SHP77 treated with DMSO at 0.1 percent for 48 hours (cell line): ENCODE measurements around the gene CIITA.

ENCODE experiments used
- DNase-seq: peaks from one replicate; lab custom pipeline; 2025; lab: John Stamatoyannopoulos, UW

Gene CIITA

DNA sequence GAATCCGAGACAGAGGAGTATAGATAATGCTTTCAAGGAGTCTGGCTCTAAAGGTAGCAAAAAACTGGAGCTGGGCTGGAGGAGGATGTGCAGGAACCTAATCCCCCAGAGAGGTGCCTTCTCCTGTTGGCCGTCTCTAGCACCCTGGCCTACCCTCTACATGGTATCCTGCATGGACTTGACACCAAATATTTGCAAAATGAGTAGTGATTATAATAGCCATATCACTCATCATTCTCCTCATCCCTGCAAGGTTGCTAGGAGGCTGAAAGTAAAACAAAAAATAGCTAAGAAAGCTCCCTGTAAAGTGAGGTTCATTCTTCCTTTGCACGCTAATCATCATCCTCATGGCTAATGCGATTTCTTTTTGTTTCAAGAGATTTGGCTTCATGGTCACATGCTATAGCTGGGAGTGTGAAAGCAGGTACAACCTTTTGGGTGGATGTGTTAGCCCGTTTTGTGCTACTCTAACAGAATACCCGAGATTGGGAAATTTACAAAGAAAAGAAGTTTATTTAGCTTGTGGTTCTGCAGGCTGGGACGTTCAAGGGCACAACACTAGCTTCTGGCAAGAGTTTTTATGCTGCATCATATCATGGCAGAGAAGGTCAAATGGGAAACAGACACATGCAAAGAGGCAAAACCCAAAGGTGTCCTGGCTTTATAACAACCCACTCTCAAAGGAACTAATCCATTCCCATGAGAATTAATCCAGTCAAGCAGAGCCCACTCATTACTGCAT lies 27.1 kb upstream of the CIITA start:
- no peak for DNase-seq

DNA sequence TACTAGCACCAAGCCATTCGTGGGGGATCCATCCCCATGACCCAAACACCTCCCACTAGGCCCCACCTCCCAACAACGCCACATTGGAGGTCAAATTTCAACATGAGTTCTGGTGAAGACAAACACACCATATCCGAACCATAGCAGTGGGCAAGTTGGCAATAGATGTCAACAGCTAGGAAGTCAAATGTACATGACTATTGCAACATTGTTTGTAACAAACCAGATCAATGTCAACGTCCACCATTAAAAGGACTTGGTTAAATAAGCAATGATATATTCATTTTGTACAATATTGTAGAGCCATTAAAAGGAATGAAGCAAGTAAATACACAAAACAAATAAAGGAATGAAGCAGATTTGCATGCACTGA lies 26.5 kb upstream of the CIITA start:
- DNase-seq, result no peak

DNA sequence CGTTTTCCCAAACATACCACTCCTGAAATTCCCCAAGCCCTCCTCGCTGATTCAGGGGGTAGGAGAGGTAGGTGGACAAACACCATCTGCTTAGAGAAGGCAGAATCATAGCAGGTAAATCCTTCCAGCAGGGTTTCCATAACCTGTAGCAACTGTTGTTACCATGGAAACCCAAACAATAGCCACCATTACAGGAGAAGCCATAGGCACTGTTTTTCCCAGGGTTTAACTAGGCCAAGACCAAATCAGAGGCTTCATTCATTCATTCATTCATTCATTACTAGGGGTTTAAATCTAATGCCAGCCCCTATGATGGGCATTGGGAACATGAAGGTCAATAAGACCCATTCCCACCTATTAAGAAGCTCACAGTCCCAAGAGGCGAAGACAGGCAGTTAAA lies 25.5 kb upstream of the CIITA start:
- no peak for DNase-seq

- no peak for DNase-seq
Measured at GRCh38 chr16:10852286-10852685, 24.7 kb upstream of the CIITA start.

DNA sequence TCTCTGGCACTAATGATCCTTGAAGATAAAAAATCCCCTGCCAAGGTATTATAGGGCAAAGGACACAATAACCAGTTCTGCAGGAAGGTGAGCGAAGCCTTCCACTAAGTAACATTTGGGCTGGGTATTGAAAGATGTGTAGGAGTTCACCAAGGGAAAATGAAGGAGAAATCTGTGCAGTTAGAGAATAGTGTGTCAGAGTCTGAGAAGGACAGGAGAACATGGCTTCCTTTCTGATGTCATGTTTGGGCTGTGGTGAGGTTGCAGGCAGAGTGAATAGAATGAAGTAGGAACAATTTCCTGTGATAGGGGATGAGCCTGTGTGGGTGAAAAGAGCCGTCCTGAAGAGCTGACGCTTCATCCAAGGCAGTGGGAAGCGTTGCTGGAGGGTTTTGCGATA lies 24.1 kb upstream of the CIITA start:
- no peak for DNase-seq

DNA sequence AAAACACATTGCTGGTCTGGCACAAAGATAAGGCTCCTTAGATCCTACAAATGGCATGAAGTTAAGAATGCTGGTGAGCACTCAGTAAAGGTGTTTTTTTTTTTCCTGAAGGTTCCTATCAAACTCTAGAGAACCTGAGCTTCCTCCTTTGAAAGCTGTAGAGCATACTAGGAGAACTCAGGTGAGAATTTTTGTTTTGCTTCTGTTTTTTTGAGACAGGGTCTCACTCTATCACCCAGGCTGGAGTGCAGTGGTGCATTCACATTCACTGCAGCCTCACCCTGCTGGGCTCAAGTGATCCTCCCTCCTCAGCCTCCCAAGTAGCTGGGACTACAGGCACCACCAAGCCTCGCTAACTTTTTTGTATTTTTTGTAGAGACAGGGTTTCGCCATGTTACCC lies 21.0 kb upstream of the CIITA start:
- no peak for DNase-seq

DNA sequence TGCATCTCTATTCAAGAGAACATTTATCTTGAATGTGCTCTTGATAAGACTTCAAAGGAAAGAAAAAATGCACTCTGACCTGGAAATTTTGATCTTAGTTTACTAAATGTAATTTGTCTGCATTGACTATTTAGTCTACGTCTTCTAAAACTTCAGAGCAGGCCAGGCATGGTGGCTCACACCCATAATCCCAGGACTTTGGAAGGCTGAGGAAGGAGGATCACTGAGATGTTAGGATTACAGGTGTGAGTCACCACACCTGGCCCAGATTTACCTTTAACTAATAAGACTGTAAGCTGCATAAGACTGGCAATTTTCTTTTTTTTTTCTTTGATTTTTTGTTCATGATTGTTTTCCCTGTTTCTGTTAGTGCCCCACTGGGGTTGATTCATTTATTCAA lies 18.8 kb upstream of the CIITA start:
- no peak for DNase-seq

DNA sequence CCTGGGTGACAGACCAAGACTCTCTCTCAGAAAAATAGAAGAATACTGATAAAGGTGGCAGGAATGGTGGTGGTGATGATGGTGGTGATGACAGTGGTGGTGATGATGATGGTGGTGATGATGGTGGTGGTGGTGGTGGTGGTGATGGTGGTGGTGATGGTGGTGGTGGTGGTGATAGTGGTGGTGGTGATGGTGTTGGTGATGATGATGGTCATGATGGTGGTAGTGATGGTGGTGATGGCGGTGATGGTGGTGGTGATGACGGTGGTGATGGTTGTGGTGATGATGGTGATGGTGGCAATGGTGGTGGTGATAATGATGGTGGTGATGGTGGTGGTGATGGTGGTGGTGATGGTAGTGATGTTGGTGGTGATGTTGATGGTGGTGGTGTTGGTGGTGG lies 18.0 kb upstream of the CIITA start:
- DNase-seq, result no peak

- DNase-seq, result no peak
Measured at GRCh38 chr16:10859658-10860057, 17.3 kb upstream of the CIITA start.

DNA sequence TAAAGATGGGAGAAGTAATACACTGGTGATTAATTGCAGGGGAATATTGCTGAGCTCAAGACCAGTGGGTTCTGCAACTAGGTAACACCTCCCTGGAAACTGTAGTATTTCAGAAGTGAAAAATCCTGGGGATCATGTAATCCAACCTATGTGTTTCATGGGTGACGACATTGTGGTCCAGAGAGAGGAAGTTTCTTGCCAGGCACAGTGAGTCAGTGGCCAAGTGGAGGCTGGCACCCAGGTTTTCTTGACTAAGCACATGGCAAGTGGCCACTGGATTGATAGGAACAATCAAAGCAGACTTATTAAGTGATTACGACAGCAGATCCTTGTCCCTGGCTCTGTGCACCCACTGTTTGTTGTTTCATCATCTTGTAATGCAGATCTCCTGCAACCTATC lies 14.6 kb upstream of the CIITA start:
- no peak for DNase-seq

- no peak for DNase-seq
Measured at GRCh38 chr16:10865991-10866966, 10.7 kb upstream of the CIITA start.

DNA sequence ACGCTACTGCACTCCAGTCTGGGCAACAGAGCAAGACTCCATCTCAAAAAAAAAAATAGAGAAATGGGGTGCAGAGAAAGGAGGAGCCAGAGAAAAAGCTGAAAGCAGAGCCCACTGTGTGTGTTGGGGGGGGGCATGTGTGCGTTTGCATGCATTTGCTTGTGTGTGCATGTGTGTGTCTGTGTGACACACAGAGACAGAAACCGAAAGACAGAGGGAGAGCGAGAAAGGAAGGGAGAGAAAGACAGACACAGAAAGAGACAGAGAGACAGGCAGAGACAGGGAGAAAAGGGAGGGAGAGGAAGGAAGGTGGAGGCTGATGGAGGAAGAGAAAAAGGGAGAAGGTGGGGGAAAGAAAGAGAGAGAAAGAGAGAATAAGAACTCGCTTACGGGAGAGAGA lies 9.8 kb upstream of the CIITA start:
- no peak for DNase-seq

- DNase-seq, result no peak
Measured at GRCh38 chr16:10868104-10868595, 8.9 kb upstream of the CIITA start.

- no peak for DNase-seq
Measured at GRCh38 chr16:10868596-10869469, 8.2 kb upstream of the CIITA start.

GRCh38 chr16:10870137-10870776 lies 6.7 kb upstream of the CIITA start:
- no peak for DNase-seq

DNA sequence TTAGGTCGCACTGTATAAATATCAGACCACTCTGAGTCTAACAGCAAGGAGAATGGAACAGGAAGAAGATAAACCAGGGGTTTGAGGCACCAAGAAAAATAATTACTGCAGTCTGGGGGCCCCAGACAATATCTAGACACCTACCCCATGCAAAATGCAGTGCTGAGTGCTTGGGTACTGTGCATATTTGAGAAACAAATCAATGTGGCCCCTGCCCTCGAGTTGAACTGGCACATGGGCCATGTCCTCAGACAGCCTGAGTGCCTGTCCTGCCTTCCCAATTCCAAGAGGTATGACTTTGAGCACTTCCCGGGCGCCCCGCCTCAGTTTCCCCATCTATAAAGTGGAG lies 6.2 kb upstream of the CIITA start:
- DNase-seq, result no peak

GRCh38 chr16:10871157-10871991 lies 5.6 kb upstream of the CIITA start:
- no peak for DNase-seq

DNA sequence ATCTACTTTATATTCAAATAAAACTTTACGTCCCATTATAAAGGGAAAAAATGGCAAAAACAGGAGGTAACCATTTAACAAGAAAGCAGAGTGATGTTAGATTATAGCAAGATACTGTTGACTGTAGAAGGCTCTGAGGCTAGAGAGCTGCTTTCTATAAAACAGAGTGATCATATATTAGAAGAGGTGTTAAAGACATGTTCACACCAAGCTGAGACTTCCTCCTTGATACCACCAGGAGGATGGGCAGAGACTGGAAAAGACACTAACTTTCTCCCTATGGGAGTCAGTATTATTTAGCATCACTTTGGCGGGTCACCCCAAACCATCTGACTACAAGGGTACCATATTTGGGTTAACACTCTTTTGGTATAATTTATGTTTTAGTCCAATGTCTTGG lies 687 bp upstream of the CIITA start:
- no peak for DNase-seq

- DNase-seq, result no peak
Measured at GRCh38 chr16:10877472-10877946, 507 bp downstream of the CIITA start.

DNA sequence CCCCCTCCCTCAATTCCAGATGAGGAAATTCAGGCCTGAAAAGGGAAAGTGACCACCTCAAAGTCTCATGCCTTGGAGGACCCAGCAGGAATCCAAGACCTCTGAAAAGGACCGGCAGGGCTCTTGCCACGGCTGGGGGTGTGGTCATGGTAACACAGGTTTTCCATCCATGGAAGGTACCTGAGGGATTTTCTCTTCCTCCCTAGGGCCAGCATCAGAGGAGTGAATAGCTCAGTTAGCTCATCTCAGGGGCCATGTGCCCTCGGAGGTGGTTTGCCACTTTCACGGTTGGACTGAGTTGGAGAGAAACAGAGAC lies 1.3 kb downstream of the CIITA start:
- DNase-seq, result no peak
